CD8-positive, alpha-beta memory T cell (primary cell): ENCODE measurements around the gene PVALEF. TPM values are rescaled to one million over a fixed set of nuclear protein-coding genes. Genes with fewer than 3 reads are reported as not detected.

Experiments
- CTCF ChIA-PET: fragments of 350-600 bp; sonication (Branson Sonifier 250); formaldehyde crosslinking; loops from one replicate; lab custom pipeline; 2021; ENCODE audit warnings: antibody characterized with exemption; lab: Charles Lee
- POLR2A ChIA-PET: fragments of 350-600 bp; sonication (Branson Sonifier 250); formaldehyde crosslinking; loops from one replicate; lab custom pipeline; 2021; ENCODE audit warnings: antibody characterized with exemption; lab: Charles Lee
- DNase-seq, 5 donors: peaks; one replicate each; pipeline versions ENCODE4 v3.0.0 to v3.0.0-alpha.2; 2020 to 2022; ENCODE audit warnings: mixed read lengths in 1 of 5
- H3K27ac ChIP-seq: one replicate; pipeline ENCODE4 v1.7.0; 2013; ENCODE audit warnings: low read depth, mild to moderate bottlenecking, low read length, moderate library complexity
- H3K27me3 ChIP-seq: 2 replicates; pipeline ENCODE4 v1.7.0; 2013; ENCODE audit warnings: low read length, mild to moderate bottlenecking; ENCODE audit not compliant: insufficient read depth, poor library complexity, severe bottlenecking
- H3K36me3 ChIP-seq: 2 replicates; pipeline ENCODE4 v1.7.0; 2013; ENCODE audit warnings: mild to moderate bottlenecking, low read length, moderate library complexity; ENCODE audit not compliant: insufficient read depth
- H3K4me1 ChIP-seq: 2 replicates; pipeline ENCODE4 v1.7.0; 2013; ENCODE audit warnings: mild to moderate bottlenecking, low read length, moderate library complexity; ENCODE audit not compliant: insufficient read depth
- H3K4me3 ChIP-seq: 2 replicates; pipeline ENCODE4 v1.7.0; 2013; ENCODE audit warnings: mild to moderate bottlenecking, low read length
- H3K9me3 ChIP-seq: 2 replicates; pipeline ENCODE4 v1.7.0; 2013; ENCODE audit warnings: mild to moderate bottlenecking, low read length
- H3K27ac Mint-ChIP-seq, 8 donors: one replicate each; pipeline ENCODE4 v1.8.0; 2020 to 2021; ENCODE audit warnings: mixed read lengths in 8 of 8, mild to moderate bottlenecking in 6 of 8, inconsistent platforms in 3 of 8, moderate library complexity in 3 of 8
- H3K27me3 Mint-ChIP-seq, 2 donors: one replicate each; pipeline ENCODE4 v1.8.0; 2020 to 2021; ENCODE audit warnings: mixed read lengths in 2 of 2, mild to moderate bottlenecking in 1 of 2, moderate library complexity in 1 of 2
- H3K36me3 Mint-ChIP-seq, 3 donors: one replicate each; pipeline ENCODE4 v1.8.0; 2020 to 2021; ENCODE audit warnings: mixed read lengths in 3 of 3, inconsistent platforms in 1 of 3, mild to moderate bottlenecking in 1 of 3
- H3K4me1 Mint-ChIP-seq, 3 donors: one replicate each; pipeline ENCODE4 v1.8.0; 2020 to 2021; ENCODE audit warnings: mixed read lengths in 3 of 3, inconsistent platforms in 1 of 3, mild to moderate bottlenecking in 1 of 3
- H3K4me3 Mint-ChIP-seq, 7 donors: one replicate each; pipeline ENCODE4 v1.8.0; 2020 to 2021; ENCODE audit warnings: mixed read lengths in 7 of 7, mild to moderate bottlenecking in 6 of 7, moderate library complexity in 4 of 7, inconsistent platforms in 2 of 7
- H3K9me3 Mint-ChIP-seq, 5 donors: one replicate each; pipeline ENCODE4 v1.8.0; 2020 to 2022; ENCODE audit warnings: mixed read lengths in 5 of 5, mild to moderate bottlenecking in 3 of 5, moderate library complexity in 2 of 5, inconsistent platforms in 1 of 5
- polyA plus RNA-seq: library from polyadenylated mRNA; unstranded; fragments of 300-500 nt; fragmentation: Illumina TruSeq; gene quantifications from one replicate; pipeline ENCODE4 v1.2.3, GENCODE V29; 2021
- total RNA-seq, 2 experiments: library from RNA; stranded (reverse); gene quantifications; one replicate each; pipeline ENCODE4 v1.2.3, GENCODE V29; 2021

PVALEF gene
- total and polyA plus RNA-seq, 3 experiments from 2014 or later = not detected

DNA sequence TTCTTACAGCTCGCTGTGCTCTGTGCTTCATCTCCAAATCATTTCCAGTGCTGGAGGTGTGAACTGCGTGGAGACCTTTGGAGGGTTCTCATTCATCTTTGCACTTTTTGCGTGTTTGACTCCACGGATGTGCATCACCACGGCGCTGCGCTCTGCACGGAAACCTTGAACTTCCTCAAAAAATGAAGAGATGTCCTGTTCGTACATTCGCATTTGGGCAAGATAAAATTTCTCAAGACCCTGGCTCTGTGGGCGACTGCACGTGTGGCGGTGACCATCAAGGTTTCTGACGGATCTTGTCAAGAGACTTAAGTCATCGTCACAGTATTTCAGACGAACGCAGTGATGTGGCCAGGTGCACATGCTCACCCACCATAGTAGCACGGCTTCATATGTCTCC lies 10.3 kb upstream of the PVALEF start:
- Mint-ChIP-seq H3K27ac (no peak overlapping the region), H3K4me1 (no peaks in the 10 kb centered on the region), H3K27me3 (peaks cover 6 to 16% of the 10 kb centered on the region in 2 donors), H3K4me3 (no peak overlapping the region), H3K36me3 (no peaks in the 10 kb centered on the region), H3K9me3 (no peaks in the 10 kb centered on the region)
- Histone ChIP-seq H3K27me3 (peaks cover 5% of the 10 kb centered on the region), H3K27ac (no peak overlapping the region), H3K9me3 (no peaks in the 10 kb centered on the region), H3K4me1 (no peaks in the 10 kb centered on the region), H3K36me3 (no peaks in the 10 kb centered on the region), H3K4me3 (no peak overlapping the region)
- CTCF ChIA-PET = no interaction called here
- POLR2A ChIA-PET = no interaction called here
- no peak for DNase-seq

DNA sequence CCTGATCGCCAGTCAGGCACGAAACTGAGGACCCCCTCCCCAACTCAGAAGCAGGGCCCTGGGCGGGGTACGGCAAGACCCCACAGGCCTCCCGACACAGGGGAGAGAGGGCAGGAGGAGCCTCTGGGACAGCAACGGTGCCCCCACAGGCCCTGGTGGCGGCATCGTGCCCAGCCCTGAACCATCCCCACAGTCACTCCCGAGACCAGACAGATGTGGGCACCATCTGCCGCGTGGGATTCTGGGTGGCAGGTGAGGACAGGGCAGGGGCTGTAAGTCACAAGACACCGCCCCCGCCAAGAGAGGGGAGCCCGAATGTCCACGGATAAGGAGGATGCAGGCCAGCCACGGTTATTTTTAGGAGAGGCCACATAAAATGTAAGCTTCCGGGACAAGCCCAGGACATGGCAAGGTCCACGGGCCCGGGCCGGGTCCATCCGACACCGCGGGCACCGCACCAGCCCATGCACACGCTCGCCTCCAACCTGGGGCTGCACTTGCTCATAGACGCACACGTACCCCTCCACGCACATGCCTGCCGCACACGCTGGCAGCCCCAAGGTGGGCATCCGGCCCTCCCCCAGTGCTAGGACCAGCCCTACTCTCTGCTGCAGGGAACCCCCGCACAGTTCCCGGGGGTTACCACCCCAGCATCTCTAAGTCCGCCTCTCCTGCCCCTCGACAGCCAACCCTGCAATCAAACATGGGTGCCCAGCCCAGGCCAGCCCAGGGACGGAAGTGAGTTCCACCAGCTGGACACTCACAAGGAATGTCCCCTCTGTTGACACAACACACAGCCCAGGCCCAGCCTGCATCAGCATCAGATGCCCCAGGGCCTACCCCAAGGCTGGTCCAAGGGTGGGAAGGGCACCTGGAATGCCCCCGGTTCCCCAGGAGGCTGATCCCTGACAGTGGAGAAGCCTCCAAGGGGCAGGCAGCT lies 8.2 kb upstream of the PVALEF start:
- ChIA-PET CTCF (no interaction called here), POLR2A (no interaction called here)
- DNase-seq = no peak

DNA sequence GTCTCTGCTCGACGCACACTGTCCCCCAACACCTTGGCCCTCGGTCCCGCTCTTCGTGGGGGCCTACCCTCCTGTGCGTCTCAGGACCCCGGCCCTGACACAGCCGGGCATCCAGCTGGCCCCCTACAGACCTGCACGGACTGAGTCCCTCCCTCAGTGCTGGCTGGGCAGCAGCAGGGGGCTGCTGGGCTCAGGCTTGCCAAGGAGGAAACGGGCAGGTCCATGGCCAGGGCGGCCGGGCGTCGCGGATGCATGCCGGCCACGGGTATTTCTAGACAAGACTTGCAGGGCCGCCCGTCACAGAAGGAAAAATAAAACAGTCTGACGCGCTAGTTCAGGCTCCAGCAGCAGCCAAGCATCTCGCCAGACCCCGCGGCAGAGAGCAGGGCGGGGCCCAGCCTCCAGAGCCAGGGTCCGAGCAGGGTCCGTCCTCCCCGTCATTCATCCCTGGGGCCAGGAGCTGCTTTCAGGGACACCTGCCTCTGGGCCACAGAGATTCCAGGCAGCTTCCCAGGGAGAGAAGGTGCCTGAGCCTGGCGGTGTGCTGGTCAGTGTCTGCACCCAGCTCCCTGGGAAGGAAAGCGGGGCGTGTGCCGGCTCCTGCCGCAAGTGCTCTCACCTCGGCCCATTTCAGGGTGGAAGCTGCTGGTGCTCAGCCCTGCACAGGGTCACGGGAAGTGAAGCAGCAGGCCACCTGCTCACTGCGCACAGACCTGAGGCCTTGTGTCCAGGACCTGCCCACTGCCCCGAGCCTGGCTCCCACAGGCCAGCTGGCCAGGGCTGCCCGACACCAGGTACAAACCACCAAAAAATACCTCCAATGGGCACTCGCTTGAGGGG lies 7.2 kb upstream of the PVALEF start:
- Mint-ChIP-seq H3K27me3 (peaks cover 9 to 24% of the 10 kb centered on the region in 2 donors), H3K9me3 (no peaks in the 10 kb centered on the region), H3K36me3 (no peaks in the 10 kb centered on the region), H3K4me1 (peaks cover 0 to 4% (median 1%) of the 10 kb centered on the region in 3 donors), H3K4me3 (no peak overlapping the region), H3K27ac (no peak overlapping the region)
- DNase-seq = no peak
- H3K36me3 ChIP-seq = no peaks in the 10 kb centered on the region
- H3K27me3 ChIP-seq = peaks cover 5% of the 10 kb centered on the region
- ChIA-PET CTCF (interaction anchor here (1.7 kb wide), 1 partner anchor 10 kb away, joined by 4 read pairs; no protein-coding TSS in a partner anchor), POLR2A (no interaction called here)
- H3K4me1 ChIP-seq = no peaks in the 10 kb centered on the region
- no peak overlapping the region for H3K4me3 ChIP-seq
- no peaks in the 10 kb centered on the region for H3K9me3 ChIP-seq
- no peak overlapping the region for H3K27ac ChIP-seq

More for the DNA sequence above, 8.2 kb upstream of the PVALEF start:
- no peak overlapping the region for H3K27ac Mint-ChIP-seq
- Histone ChIP-seq H3K27me3 (peaks cover 5% of the 10 kb centered on the region), H3K4me3 (no peak overlapping the region), H3K9me3 (no peaks in the 10 kb centered on the region), H3K4me1 (no peaks in the 10 kb centered on the region), H3K27ac (no peak overlapping the region), H3K36me3 (no peaks in the 10 kb centered on the region)
- no peaks in the 10 kb centered on the region for H3K36me3 Mint-ChIP-seq
- peaks cover 9 to 18% of the 10 kb centered on the region in 2 donors for H3K27me3 Mint-ChIP-seq
- no peaks in the 10 kb centered on the region for H3K9me3 Mint-ChIP-seq
- no peak overlapping the region for H3K4me3 Mint-ChIP-seq
- peaks cover 0 to 4% (median 1%) of the 10 kb centered on the region in 3 donors for H3K4me1 Mint-ChIP-seq

DNA sequence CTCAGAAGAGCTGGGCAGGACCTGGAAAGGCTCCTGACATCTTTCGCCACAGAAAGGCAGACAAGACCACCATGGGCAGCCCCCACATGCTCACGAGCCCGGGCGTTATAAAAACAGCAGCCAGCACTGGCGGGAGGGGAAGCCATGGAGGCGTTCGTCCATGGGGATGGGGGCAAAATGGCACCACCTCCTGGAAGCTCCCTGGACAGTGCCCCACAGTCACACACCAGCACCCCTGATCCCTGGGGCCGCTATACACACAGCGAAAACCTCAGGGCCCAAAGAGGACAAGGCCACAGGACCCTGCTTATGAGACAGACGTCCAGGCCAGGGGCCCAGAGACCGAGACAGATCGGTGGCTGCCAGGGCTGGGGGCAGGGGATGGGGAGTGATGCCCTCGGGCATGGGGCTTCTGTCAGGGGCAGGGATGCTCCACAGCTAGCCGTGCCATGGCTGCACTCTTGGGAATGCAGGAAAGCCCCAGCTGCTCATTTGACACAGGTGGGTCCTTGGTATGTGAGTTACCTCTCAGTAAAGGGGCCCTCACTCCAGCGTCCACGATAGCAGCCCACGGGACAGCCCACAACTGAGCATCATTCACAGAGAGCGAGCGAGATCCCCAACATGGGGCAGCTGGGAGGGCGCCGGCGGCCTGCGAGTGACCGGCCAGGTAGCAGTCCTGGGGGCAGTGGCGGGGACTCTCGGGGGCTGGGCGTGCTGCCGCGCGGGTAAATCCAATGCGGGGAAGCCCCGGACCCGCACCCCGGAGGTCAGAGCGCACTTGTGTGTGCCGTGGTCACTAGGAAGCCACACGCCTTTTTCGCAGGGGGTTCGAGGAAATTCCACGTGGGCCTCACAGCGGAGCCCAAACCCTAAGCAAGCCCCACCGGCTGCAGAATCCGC lies 6.4 kb upstream of the PVALEF start:
- DNase-seq = no peak
- Mint-ChIP-seq H3K9me3 (no peaks in the 10 kb centered on the region), H3K36me3 (no peaks in the 10 kb centered on the region), H3K4me1 (peaks cover 0 to 4% (median 1%) of the 10 kb centered on the region in 3 donors), H3K27me3 (peaks cover 13 to 28% of the 10 kb centered on the region in 2 donors), H3K27ac (no peak overlapping the region), H3K4me3 (no peak overlapping the region)
- ChIA-PET CTCF (interaction anchor here (1.7 kb wide), 1 partner anchor 11 kb away, joined by 4 read pairs; no protein-coding TSS in a partner anchor), POLR2A (no interaction called here)
- Histone ChIP-seq H3K4me3 (no peak overlapping the region), H3K27ac (no peak overlapping the region), H3K9me3 (no peaks in the 10 kb centered on the region), H3K36me3 (no peaks in the 10 kb centered on the region), H3K4me1 (no peaks in the 10 kb centered on the region), H3K27me3 (peaks cover 9% of the 10 kb centered on the region)

DNA sequence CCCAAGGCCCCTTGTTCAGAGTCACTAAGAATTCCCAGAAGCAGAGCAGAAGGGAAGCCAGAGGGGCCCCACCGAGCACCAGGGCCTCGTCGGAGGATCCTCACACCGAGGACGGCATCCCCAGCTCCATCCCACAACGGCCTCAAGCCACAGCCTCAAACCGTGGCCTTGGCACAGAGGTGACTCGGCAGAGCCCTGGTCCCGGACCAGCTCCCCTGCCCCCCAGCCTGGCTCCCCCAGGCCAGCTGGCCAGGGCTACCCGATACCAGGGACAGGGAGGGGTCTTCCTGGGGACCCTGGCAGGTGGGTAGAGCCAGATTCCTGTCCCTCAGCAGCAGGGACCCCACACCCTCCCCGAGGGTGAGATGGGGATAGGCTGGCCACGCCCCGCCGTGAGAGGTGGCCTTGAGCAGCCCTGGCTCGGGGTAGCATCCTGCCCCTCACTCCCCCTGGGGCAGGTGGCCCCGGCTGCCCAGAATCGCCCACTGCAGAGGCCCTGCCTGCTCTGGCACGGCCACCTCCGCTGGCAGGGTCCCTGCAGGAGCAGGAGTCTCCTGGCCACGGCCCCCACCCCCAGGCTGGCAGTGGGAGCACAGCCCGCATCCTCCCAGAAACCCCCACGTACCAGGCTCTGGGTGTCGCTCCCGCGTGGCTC lies 5.6 kb upstream of the PVALEF start:
- peaks cover 9% of the 10 kb centered on the region for H3K27me3 ChIP-seq
- no peaks in the 10 kb centered on the region for H3K4me1 ChIP-seq
- H3K36me3 Mint-ChIP-seq = no peaks in the 10 kb centered on the region
- ChIA-PET POLR2A (no interaction called here), CTCF (interaction anchor here (1.7 kb wide), 1 partner anchor 12 kb away, joined by 4 read pairs; no protein-coding TSS in a partner anchor)
- no peak overlapping the region for H3K4me3 Mint-ChIP-seq
- no peaks in the 10 kb centered on the region for H3K9me3 ChIP-seq
- no peaks in the 10 kb centered on the region for H3K36me3 ChIP-seq
- DNase-seq = no peak
- H3K4me3 ChIP-seq = no peak overlapping the region
- H3K4me1 Mint-ChIP-seq = peaks cover 0 to 4% (median 1%) of the 10 kb centered on the region in 3 donors
- peaks cover 16 to 34% of the 10 kb centered on the region in 2 donors for H3K27me3 Mint-ChIP-seq
- no peaks in the 10 kb centered on the region for H3K9me3 Mint-ChIP-seq
- no peak overlapping the region for H3K27ac Mint-ChIP-seq
- H3K27ac ChIP-seq = no peak overlapping the region

DNA sequence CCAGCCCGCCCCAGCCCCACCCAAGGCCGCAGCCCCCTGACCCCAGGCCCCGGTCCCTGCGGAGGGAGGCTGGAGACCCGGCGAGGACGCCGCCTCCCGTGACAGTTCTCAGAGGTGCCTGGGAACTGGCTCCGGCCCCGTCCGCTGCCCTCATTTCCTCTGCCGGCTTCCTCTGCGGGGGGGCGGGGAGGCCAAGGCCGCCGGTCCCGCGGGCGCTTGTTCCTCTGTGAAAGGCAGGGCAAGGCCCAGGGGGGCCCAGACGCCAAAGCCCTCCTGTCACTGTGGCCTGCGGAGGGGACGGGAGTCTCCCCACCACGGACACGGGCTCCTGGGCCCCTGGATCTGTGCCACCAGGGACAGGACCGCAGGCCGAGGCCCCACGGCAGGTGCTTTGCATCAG lies 5.0 kb upstream of the PVALEF start:
- Mint-ChIP-seq H3K9me3 (no peaks in the 10 kb centered on the region), H3K4me3 (no peak overlapping the region), H3K4me1 (peaks cover 0 to 4% (median 1%) of the 10 kb centered on the region in 3 donors), H3K36me3 (no peaks in the 10 kb centered on the region), H3K27ac (peak overlapping the region in 1 of 8 donors; percentile 32), H3K27me3 (peaks cover 12 to 35% of the 10 kb centered on the region in 2 donors)
- H3K36me3 ChIP-seq = no peaks in the 10 kb centered on the region
- no peak overlapping the region for H3K27ac ChIP-seq
- H3K4me1 ChIP-seq = no peaks in the 10 kb centered on the region
- ChIA-PET CTCF (no interaction called here), POLR2A (no interaction called here)
- no peaks in the 10 kb centered on the region for H3K9me3 ChIP-seq
- peaks cover 14% of the 10 kb centered on the region for H3K27me3 ChIP-seq
- H3K4me3 ChIP-seq = no peak overlapping the region
- no peak for DNase-seq

- no peaks in the 10 kb centered on the region for H3K36me3 Mint-ChIP-seq
- peaks cover 0 to 4% (median 1%) of the 10 kb centered on the region in 3 donors for H3K4me1 Mint-ChIP-seq
- H3K27me3 Mint-ChIP-seq = peaks cover 12 to 35% of the 10 kb centered on the region in 2 donors
- no peak overlapping the region for H3K4me3 ChIP-seq
- H3K9me3 ChIP-seq = no peaks in the 10 kb centered on the region
- CTCF ChIA-PET = no interaction called here
- H3K27ac Mint-ChIP-seq = no peak overlapping the region
- no peak overlapping the region for H3K4me3 Mint-ChIP-seq
- H3K27me3 ChIP-seq = peaks cover 14% of the 10 kb centered on the region
- DNase-seq = no peak
- H3K36me3 ChIP-seq = no peaks in the 10 kb centered on the region
- H3K9me3 Mint-ChIP-seq = no peaks in the 10 kb centered on the region
- H3K4me1 ChIP-seq = no peaks in the 10 kb centered on the region
- no peak overlapping the region for H3K27ac ChIP-seq
- POLR2A ChIA-PET = no interaction called here
These were observed 4.4 kb upstream of the PVALEF start for GRCh38 chr17:81160747-81161453.
